Neuronal stem cell (in vitro differentiated cells): ENCODE measurements around the gene PHLPP2. TPM values are rescaled to one million over a fixed set of nuclear protein-coding genes. Genes with fewer than 3 reads are reported as not detected.
"Not testable (repeated sequence)": the region's sequence is repeated elsewhere in the genome, so short reads cannot be mapped to it uniquely, and the experiment has no call there.

Source experiments
- DNase-seq: peaks from one replicate; pipeline ENCODE4 v3.0.0-alpha.2; 2013; ENCODE audit warnings: low spot score
- H2AFZ ChIP-seq: one replicate; pipeline ENCODE4 v1.6.1; 2013; ENCODE audit warnings: mild to moderate bottlenecking, low read length, inconsistent platforms
- H2AK5ac ChIP-seq: 2 replicates; pipeline ENCODE4 v1.6.1; 2013; ENCODE audit warnings: low read depth, mild to moderate bottlenecking, inconsistent platforms, low read length, moderate library complexity, mixed read lengths
- H2BK120ac ChIP-seq: 2 replicates; pipeline ENCODE4 v1.6.1; 2013; ENCODE audit warnings: low read depth, mild to moderate bottlenecking, inconsistent platforms, low read length, moderate library complexity, mixed read lengths
- H2BK12ac ChIP-seq: one replicate; pipeline ENCODE4 v1.6.1; 2013; ENCODE audit warnings: low read length, inconsistent platforms
- H2BK15ac ChIP-seq: 2 replicates; pipeline ENCODE4 v1.6.1; 2013; ENCODE audit warnings: mild to moderate bottlenecking, low read length, inconsistent platforms, mixed read lengths
- H2BK5ac ChIP-seq: one replicate; pipeline ENCODE4 v1.6.1; 2013; ENCODE audit warnings: inconsistent platforms, mild to moderate bottlenecking, low read length, moderate library complexity
- H3K14ac ChIP-seq: one replicate; pipeline ENCODE4 v1.6.1; 2013; ENCODE audit warnings: low read length, inconsistent platforms
- H3K18ac ChIP-seq: 2 replicates; pipeline ENCODE4 v1.6.1; 2013; ENCODE audit warnings: low read length, inconsistent platforms
- H3K23ac ChIP-seq: 2 replicates; pipeline ENCODE4 v1.6.1; 2013; ENCODE audit warnings: low read depth, mild to moderate bottlenecking, mixed read lengths, low read length, inconsistent platforms; ENCODE audit not compliant: poor library complexity
- H3K27ac ChIP-seq: replicated peaks from 3 replicates; pipeline ENCODE4 v1.5.1; 2013; ENCODE audit warnings: low read length, inconsistent platforms
- H3K27me3 ChIP-seq, 3 experiments: 2 replicates each; pipeline ENCODE4 v1.6.1; 2013; ENCODE audit warnings: low read length in 3 of 3, mild to moderate bottlenecking in 2 of 3, inconsistent platforms in 1 of 3, low read depth in 1 of 3, mixed read lengths in 1 of 3, moderate library complexity in 1 of 3; ENCODE audit not compliant: control insufficient read depth in 3 of 3, insufficient read depth in 3 of 3
- H3K36me3 ChIP-seq, 2 donors: replicated peaks in 1 of 2; 2 replicates each; pipeline ENCODE4 v1.6.1; 2013; ENCODE audit warnings: low read length in 2 of 2; ENCODE audit not compliant: control insufficient read depth in 2 of 2, insufficient read depth in 2 of 2
- H3K4ac ChIP-seq: 2 replicates; pipeline ENCODE4 v1.6.1; 2013; ENCODE audit warnings: inconsistent platforms, mild to moderate bottlenecking, low read length, moderate library complexity
- H3K4me1 ChIP-seq, 2 donors: 1 replicate in 1 of 2; 2 replicates in 1 of 2; pipeline ENCODE4 v1.6.1; 2013; ENCODE audit warnings: low read length in 2 of 2, low read depth in 1 of 2; ENCODE audit not compliant: control insufficient read depth in 2 of 2, insufficient read depth in 1 of 2
- H3K4me2 ChIP-seq: one replicate; pipeline ENCODE4 v1.6.1; 2013; ENCODE audit warnings: mild to moderate bottlenecking, low read length, inconsistent platforms; ENCODE audit not compliant: insufficient read depth, poor library complexity, severe bottlenecking
- H3K4me3 ChIP-seq, 2 donors: 2 replicates each; pipeline ENCODE4 v1.5.1; 2013; ENCODE audit warnings: low read length in 2 of 2, mild to moderate bottlenecking in 2 of 2, inconsistent platforms in 1 of 2, moderate library complexity in 1 of 2
- H3K79me1 ChIP-seq: one replicate; pipeline ENCODE4 v1.6.1; 2013; ENCODE audit warnings: low read depth, mild to moderate bottlenecking, inconsistent platforms, low read length, moderate library complexity
- H3K9ac ChIP-seq: one replicate; pipeline ENCODE4 v1.6.1; 2013; ENCODE audit warnings: mild to moderate bottlenecking, low read depth, low read length, inconsistent platforms; ENCODE audit not compliant: poor library complexity
- H3K9me3 ChIP-seq, 2 donors: replicated peaks in 1 of 2; 2 replicates each; pipeline versions ENCODE3 to v1.6.1; 2013; ENCODE audit warnings: low read length in 2 of 2, mild to moderate bottlenecking in 2 of 2, inconsistent platforms in 1 of 2, low read depth in 1 of 2, mixed read lengths in 1 of 2, moderate library complexity in 1 of 2; ENCODE audit not compliant: control insufficient read depth in 2 of 2, insufficient read depth in 1 of 2
- H4K8ac ChIP-seq: one replicate; pipeline ENCODE4 v1.6.1; 2013; ENCODE audit warnings: low read depth, mild to moderate bottlenecking, inconsistent platforms, low read length, moderate library complexity
- H4K91ac ChIP-seq: one replicate; pipeline ENCODE4 v1.6.1; 2013; ENCODE audit warnings: low read length, low read depth, mild to moderate bottlenecking, inconsistent platforms; ENCODE audit not compliant: poor library complexity
- WGBS, 2 donors: extraction: QIAGEN DNeasy Blood & Tissue Kit; methylation state at CpG; one replicate each; pipeline ENCODE4 v1.1.7; 2013; ENCODE audit warnings: missing lambda C conversion rate in 2 of 2, mixed read lengths in 1 of 2; ENCODE audit not compliant: insufficient read length in 2 of 2, insufficient replicate concordance in 1 of 2; ENCODE audit errors: extremely low coverage in 2 of 2; 5-methylcytosine and 5-hydroxymethylcytosine counted together
- small RNA-seq: library from polyadenylated mRNA; stranded (forward); fragments of <200 nt; extraction: miRNeasy Mini kit (QIAGEN cat#:217004); gene quantifications from one replicate; pipeline ENCODE3, GENCODE V24; 2013; ENCODE audit not compliant: insufficient read depth

The PHLPP2 gene

DNA sequence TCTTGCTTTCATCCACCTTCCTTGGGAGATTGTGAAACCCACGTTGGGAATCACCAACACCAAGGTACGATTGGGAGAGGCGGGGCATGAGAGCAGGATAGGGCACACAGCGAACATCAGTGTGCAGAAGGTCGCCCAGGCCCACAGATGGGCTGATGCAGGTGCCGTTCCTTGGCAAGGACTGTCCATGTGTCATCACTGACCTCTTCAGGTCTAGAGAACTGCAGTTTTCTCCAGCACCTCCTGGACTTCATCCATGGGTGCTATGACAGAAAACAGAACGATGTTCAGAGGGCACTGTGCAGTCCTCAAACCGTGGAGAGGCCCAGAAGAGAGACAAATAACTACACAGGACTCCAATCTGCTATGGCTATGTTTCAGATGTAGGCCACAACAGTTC, 123.7 kb downstream of the PHLPP2 start:
- Histone ChIP-seq H2AK5ac (no peak overlapping the region), H2BK15ac (no peak overlapping the region), H4K8ac (no peak overlapping the region), H3K18ac (no peak overlapping the region), H3K4me3 (no peak overlapping the region), H3K79me1 (no peaks in the 10 kb centered on the region), H4K91ac (no peak overlapping the region), H3K9me3 (no peaks in the 10 kb centered on the region), H2AFZ (no peak overlapping the region), H2BK120ac (no peak overlapping the region), H3K4ac (no peak overlapping the region), H2BK5ac (no peak overlapping the region), H3K36me3 (no peaks in the 10 kb centered on the region), H3K23ac (no peak overlapping the region), H3K4me2 (no peak overlapping the region), H3K4me1 (no peaks in the 10 kb centered on the region), H3K27ac (no peak overlapping the region), H2BK12ac (no peak overlapping the region), H3K9ac (no peak overlapping the region), H3K14ac (no peak overlapping the region), H3K27me3 (no peaks in the 10 kb centered on the region)
- no CpG with 5 or more reads among the region's 8 CpGs for WGBS, 2 donors
- DNase-seq, result no peak

DNA sequence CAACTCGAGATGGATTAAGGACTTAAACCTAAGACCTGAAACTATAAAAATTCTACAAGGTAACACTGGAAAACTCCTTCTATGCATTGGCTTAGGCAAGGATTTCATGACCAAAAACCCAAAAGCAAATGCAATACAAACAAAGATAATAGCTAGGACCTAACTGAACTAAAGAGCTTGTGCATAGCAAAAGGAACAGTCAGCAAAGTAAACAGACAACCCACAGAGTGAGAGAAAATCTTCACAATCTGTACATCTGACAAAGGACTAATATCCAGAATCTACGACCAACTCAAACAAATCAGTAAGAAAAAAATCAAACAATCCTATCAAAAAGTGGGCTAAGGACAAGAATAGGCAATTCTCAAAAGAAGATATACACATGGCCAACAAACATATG, 126.1 kb downstream of the PHLPP2 start:
- not testable (repeated sequence) for DNase-seq, H3K9ac ChIP-seq, H3K23ac ChIP-seq, H2AFZ ChIP-seq, H2BK5ac ChIP-seq, H3K79me1 ChIP-seq, H3K4me1 ChIP-seq, H2BK12ac ChIP-seq, H4K8ac ChIP-seq, H3K9me3 ChIP-seq, H2AK5ac ChIP-seq, H3K27ac ChIP-seq, H3K4ac ChIP-seq, H3K27me3 ChIP-seq, H4K91ac ChIP-seq, H3K4me3 ChIP-seq, H3K14ac ChIP-seq, H3K36me3 ChIP-seq, H2BK120ac ChIP-seq, H3K18ac ChIP-seq, H2BK15ac ChIP-seq, H3K4me2 ChIP-seq
- WGBS, 2 donors, result no CpG with 5 or more reads among the region's 2 CpGs

DNA sequence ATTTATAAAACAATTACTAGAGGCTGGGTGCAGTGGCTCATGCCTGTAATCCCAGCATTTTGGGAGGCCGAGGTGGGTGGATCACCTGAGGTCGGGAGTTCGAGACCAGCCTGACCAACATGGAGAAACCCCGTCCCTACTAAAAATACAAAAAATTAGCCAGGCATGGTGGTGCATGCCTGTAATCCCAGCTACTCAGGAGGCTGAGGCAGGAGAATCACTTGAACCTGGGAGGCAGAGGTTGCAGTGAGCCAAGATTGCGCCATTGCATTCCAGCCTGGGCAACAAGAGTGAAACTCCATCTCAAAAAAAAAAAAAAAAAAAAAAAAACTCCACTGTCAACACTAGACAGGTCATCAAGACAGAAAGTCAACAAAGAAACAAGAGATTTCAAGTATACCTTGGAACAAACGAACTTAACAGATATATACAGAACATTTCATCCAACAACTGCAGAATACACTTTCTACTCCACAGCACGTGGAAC, 129.1 kb downstream of the PHLPP2 start:
- no CpG with 5 or more reads among the region's 7 CpGs for WGBS, 2 donors
- not testable (repeated sequence) for H3K4ac ChIP-seq, H2BK5ac ChIP-seq, H3K23ac ChIP-seq, H2AK5ac ChIP-seq, H4K91ac ChIP-seq, H3K4me1 ChIP-seq, H3K4me2 ChIP-seq, H4K8ac ChIP-seq, H3K36me3 ChIP-seq, H3K18ac ChIP-seq, H2BK15ac ChIP-seq, H3K79me1 ChIP-seq, DNase-seq, H3K14ac ChIP-seq, H2BK120ac ChIP-seq, H3K9ac ChIP-seq, H2BK12ac ChIP-seq, H2AFZ ChIP-seq, H3K9me3 ChIP-seq, H3K27ac ChIP-seq, H3K4me3 ChIP-seq
- peaks cover 0 to 11% (median 0%) of the 10 kb centered on the region in 3 experiments for H3K27me3 ChIP-seq

Small RNAs within 50 kb of the gene (small RNA-seq; reads per million reads assigned to genes)
- not detected for gene RNU6-208P
- not detected for gene SNORA70D
- 806 reads per million, percentile 99 among the genes with 10 or more reads in this experiment for gene SNORD71
